HG03342 (cell line): Measurements from ENCODE around the gene TBXA2R.

Experiments used
- ATAC-seq: cut with Tn5 transposase; IDR thresholded peaks from one replicate; pipeline ENCODE4 v1.9.1; 2021; ENCODE audit warnings: mild to moderate bottlenecking, moderate library complexity; ENCODE audit not compliant: unreplicated experiment

The TBXA2R gene

DNA sequence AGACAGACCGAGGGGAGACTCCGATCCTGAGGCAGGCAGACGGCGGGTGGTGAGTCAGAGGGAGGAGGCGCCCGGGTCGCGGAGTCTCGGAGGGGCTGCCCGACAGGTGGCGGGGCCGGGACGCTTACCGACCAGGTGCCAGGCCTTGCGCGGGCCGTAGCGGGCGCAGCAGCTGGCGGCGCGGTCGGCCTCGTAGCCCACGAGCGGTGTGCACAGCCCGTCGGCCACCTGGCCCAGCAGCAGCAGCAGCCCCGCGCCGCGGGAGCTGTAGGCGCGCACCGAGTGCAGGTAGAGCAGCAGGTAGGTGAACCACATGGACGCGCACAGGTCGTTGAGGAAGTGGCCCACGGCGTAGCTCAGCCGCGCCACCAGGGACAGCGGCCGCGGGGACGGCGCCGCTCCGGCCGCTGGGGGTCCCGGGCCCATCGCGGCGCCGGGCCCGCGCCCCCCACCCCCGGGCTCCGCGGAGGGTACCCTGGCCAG lies 49.7 kb downstream of the TBXA2R start:
- peak; percentile 26 for ATAC-seq

DNA sequence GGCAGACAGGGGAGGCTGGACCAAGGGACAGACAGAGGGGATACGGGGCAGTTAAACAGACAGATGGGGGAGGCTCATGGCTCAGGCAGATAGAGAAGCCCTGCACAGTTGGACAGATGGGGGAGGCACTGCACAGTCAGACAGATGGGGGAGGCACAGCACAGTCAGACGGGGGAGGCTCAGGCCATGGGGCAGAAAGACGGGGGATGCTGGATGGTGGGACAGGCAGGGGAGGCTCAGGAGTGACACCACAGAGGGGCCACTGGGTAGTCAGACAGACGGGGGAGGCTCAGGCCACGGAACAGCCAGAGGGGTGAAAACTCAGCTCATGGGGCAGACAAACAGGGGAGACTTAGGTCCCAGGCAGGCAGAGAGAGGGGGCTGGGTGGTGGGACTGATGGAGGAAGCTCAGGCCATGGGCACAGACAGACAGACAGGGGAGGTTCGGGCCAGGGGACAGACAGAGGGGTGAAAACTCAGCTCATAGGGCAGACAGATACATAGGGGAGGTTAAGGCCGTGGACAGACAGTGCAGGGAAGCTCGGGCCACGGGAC lies 50.2 kb downstream of the TBXA2R start:
- ATAC-seq = no peak

DNA sequence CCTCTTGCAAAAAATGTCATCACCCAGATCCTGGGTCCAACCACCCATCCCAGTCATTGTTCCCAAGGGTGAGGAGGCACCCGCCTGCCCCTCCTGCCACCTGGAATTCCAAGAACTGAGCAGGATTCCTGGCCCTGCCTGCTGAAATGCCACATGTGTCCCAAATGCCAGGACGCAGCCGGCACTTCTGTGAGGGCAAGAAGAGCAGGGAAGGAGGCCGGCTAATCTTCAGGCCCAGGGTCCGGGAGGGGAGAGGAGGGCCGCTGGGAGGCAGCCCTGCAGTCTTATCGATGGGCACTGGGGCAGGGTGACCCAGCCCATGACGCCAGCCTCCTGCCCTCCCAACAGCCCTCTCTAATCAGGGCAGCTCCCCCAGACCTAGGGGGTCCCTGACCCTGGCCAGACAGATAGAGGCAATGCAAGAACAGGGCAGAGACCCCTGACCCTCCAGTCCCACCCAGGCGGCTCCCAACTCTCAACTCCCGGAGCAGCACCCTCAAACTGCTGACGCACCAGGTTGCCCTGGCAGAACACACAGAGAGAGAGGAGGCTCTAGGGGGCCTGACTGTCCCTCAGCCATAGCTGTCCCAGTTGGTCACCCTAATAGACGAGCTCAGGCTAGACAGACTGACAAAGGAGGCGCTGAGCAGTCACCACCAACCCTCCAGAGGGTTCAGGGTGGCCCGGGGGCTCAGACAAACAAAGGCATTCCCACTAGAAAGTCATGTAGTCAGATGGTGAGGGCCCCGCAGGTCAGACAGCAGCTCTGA lies 50.8 kb downstream of the TBXA2R start:
- no peak for ATAC-seq

DNA sequence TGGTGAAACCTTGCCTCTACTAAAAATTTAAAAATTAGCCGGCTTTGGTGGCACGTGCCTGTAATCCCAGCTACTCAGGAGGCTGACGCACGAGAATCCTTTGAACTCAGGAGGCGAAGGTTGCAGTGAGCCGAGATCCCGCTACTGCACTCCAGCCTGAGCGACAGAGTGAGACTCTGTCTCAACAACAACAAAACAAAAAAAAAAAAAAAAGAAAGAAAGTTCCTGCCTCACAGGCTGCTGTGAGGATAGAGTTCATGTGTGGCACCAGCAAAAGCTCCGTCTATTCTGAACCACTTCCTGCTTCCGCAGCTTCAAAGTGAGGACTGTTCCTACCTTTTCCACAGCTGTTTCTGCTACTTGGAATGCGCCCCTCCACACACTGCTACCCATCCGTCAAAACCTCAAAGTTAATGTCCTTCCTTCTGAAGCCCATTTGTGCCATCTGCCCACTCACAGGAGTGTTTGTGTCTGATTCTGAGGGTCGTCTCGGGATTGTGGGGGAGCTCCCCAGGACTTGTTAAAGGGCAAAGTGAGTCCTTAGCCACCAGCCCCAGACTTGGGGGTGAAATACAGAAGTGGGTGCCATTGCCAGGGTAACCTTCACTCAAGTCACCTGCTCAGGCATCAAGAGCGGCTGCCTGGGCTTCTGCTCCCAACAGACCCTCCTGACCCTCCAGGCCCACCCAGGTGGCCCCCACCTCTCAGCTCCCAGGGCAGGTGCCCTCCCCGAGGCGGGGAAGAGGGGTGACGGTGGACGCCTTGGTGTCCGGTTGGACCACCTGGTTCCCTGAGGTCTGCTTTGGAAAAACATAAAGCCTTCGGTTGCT lies 52.2 kb downstream of the TBXA2R start:
- no peak for ATAC-seq

DNA sequence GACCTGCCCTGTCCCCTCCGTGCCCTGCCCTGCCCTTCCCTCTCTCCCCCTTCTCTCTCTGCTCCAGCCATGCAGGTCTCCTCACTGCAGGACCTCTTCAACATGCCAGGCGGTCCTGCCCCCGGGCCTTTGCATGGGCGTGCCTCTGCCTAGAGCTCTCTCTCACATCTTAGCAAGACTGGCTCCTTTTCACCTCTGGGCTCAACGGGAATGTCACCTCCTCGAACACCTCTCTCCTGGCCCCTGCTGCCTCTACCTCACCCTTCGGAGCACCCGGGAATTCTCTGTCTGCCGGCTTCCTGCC lies 54.9 kb downstream of the TBXA2R start:
- ATAC-seq = no peak

GRCh38 chr19:3550947-3551791 lies 55.5 kb downstream of the TBXA2R start:
- no peak for ATAC-seq

DNA sequence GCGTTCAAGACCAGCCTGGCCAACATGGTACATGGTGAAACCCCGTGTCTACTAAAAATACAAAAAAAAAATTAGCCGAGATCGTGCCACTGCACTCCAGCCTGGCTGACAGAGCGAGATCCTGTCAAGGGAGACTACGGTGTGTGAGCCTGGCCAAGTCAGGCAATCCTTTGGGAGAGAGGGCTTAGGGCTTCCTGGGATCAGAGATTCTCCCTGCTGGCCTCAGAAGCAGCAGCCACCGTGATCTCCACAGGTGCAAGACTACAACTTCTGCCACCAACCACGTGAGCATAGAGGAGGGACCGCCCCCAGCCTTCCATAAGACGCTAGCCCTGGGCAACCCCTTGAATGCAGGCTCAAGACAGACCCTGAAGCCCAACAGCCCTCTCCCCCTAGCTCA lies 56.9 kb downstream of the TBXA2R start:
- ATAC-seq = no peak

GRCh38 chr19:3548606-3549005 lies 58.1 kb downstream of the TBXA2R start:
- no peak for ATAC-seq

GRCh38 chr19:3547767-3548282 lies 58.9 kb downstream of the TBXA2R start:
- no peak for ATAC-seq

GRCh38 chr19:3547301-3547731 lies 59.4 kb downstream of the TBXA2R start:
- ATAC-seq = no peak

DNA sequence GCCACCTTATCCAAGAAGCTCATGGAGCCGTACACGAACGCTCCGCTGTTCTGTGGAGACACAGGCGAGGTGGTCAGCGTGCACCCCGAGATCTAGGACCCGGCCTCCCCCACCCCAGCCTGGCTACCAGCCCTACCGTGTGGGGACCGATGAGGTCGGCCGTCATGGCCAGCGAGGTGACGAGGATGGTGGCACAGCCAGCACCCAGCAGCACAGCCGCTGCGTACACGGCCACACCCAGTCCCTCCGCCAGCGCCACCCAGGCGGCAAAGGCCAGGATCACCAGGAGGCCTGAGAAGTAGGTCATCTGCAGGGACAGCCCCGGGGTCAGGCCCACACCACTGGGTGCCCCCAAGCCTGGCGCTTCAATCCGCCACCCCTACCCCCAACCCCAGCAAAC lies 60.6 kb downstream of the TBXA2R start:
- no peak for ATAC-seq

- ATAC-seq = no peak
Measured at GRCh38 chr19:3545669-3546034, 61.0 kb downstream of the TBXA2R start.

GRCh38 chr19:3544742-3545668 lies 61.7 kb downstream of the TBXA2R start:
- no peak for ATAC-seq
